SK-N-SH (cell line): Measurements from ENCODE around the gene ACTA1. TPM values are rescaled to one million over a fixed set of nuclear protein-coding genes. Genes with fewer than 3 reads are reported as not detected.

Experiments
- CTCF ChIA-PET: fragments of 300-600, 350-600 bp; formaldehyde crosslinking; extraction: SDS; loops from one replicate; lab custom pipeline; 2021; lab: Yijun Ruan, JAX
- POLR2A ChIA-PET: fragments of 350-600 bp; sonication (Branson Sonifier 250); formaldehyde crosslinking; extraction: SDS; loops from one replicate; lab custom pipeline; 2020; ENCODE audit warnings: antibody characterized with exemption, inconsistent platforms; lab: Yijun Ruan, JAX
- DNase-seq: peaks from one replicate; pipeline ENCODE4 v3.0.0; 2012
- H2AFZ ChIP-seq: fragments of 200-600 bp; sonication (generic); 2 replicates; pipeline ENCODE4 v1.8.1; 2016; ENCODE audit warnings: antibody characterized with exemption, mild to moderate bottlenecking, low read depth
- H3F3A ChIP-seq: fragments of 200-600 bp; sonication (generic); replicated peaks from 2 replicates; pipeline ENCODE3; 2016; ENCODE audit warnings: antibody characterized with exemption, mild to moderate bottlenecking; ENCODE audit not compliant: insufficient read depth
- H3K27ac ChIP-seq, 2 experiments: fragments of 200-500 bp in 1 of 2; fragments of 200-600 bp in 1 of 2; sonication (Bioruptor generic) in 1 of 2; sonication (generic), shearing (Covaris generic) in 1 of 2; 2 replicates each; pipeline versions ENCODE4 v1.5.1 to v1.6.1; 2014 to 2016; ENCODE audit warnings: low read depth in 2 of 2, inconsistent platforms in 1 of 2, low read length in 1 of 2, mild to moderate bottlenecking in 1 of 2, mixed read lengths in 1 of 2
- H3K27me3 ChIP-seq: fragments of 200-600 bp; sonication (generic), shearing (Covaris generic); 2 replicates; pipeline ENCODE4 v1.6.1; 2016; ENCODE audit warnings: mixed run types; ENCODE audit not compliant: insufficient read depth
- H3K36me3 ChIP-seq, 2 experiments: fragments of 200-500 bp in 1 of 2; fragments of 200-600 bp in 1 of 2; sonication (Bioruptor generic) in 1 of 2; sonication (generic) in 1 of 2; replicated peaks in 1 of 2; 2 replicates each; pipeline versions ENCODE3 to v1.5.1; 2014 to 2016; ENCODE audit warnings: low read length in 1 of 2, mild to moderate bottlenecking in 1 of 2; ENCODE audit not compliant: insufficient read depth in 2 of 2, control insufficient read depth in 1 of 2
- H3K4me1 ChIP-seq, 2 experiments: fragments of 200-500 bp in 1 of 2; fragments of 200-600 bp in 1 of 2; sonication (Bioruptor generic) in 1 of 2; sonication (generic), shearing (Covaris generic) in 1 of 2; 2 replicates each; pipeline versions ENCODE4 v1.5.1 to v1.6.1; 2014 to 2016; ENCODE audit warnings: low read depth in 1 of 2, low read length in 1 of 2, mixed run types in 1 of 2; ENCODE audit not compliant: insufficient read depth in 2 of 2, control insufficient read depth in 1 of 2
- H3K4me2 ChIP-seq: fragments of 200-600 bp; sonication (generic), shearing (Covaris generic); 2 replicates; pipeline ENCODE4 v1.6.1; 2017; ENCODE audit warnings: mixed run types
- H3K4me3 ChIP-seq, 2 experiments: fragments of 200-500 bp in 1 of 2; fragments of 200-600 bp in 1 of 2; sonication (Bioruptor generic) in 1 of 2; sonication (generic), shearing (Covaris generic) in 1 of 2; 2 replicates each; pipeline versions ENCODE4 v1.5.1 to v1.8.1; 2014 to 2016; ENCODE audit warnings: low read depth in 2 of 2, inconsistent platforms in 1 of 2, low read length in 1 of 2, mild to moderate bottlenecking in 1 of 2, mixed read lengths in 1 of 2, moderate library complexity in 1 of 2
- H3K79me2 ChIP-seq: fragments of 200-600 bp; sonication (generic); 2 replicates; pipeline ENCODE4 v1.8.1; 2017; ENCODE audit warnings: mild to moderate bottlenecking; ENCODE audit not compliant: insufficient read depth
- H3K9ac ChIP-seq: fragments of 200-600 bp; sonication (generic); 2 replicates; pipeline ENCODE4 v1.6.1; 2017; ENCODE audit warnings: mixed run types
- H3K9me2 ChIP-seq: fragments of 200-600 bp; sonication (generic); 2 replicates; pipeline ENCODE4 v1.6.1; 2017; ENCODE audit warnings: mixed run types
- H3K9me3 ChIP-seq: fragments of 200-600 bp; sonication (generic); 2 replicates; pipeline ENCODE4 v1.6.1; 2017; ENCODE audit warnings: mixed run types, mild to moderate bottlenecking, moderate library complexity
- H4K20me1 ChIP-seq: fragments of 200-600 bp; sonication (generic); 2 replicates; pipeline ENCODE4 v1.6.1; 2017; ENCODE audit warnings: mild to moderate bottlenecking, mixed run types; ENCODE audit not compliant: insufficient read depth
- ELF1 ChIP-seq: IDR thresholded peaks from 2 replicates; pipeline ENCODE4 v1.4.0; 2012
- EP300 ChIP-seq, 2 experiments: IDR thresholded peaks; 2 replicates each; pipeline versions ENCODE4 v1.4.0 to v1.6.1; 2012; ENCODE audit warnings: borderline replicate concordance in 1 of 2, low read depth in 1 of 2, low read length in 1 of 2
- EZH2phosphoT487 ChIP-seq: fragments of 200-600 bp; sonication (generic); IDR thresholded peaks from 2 replicates; pipeline ENCODE4 v1.6.1; 2017; ENCODE audit warnings: low read depth, mixed run types, mild to moderate bottlenecking, antibody characterized with exemption, moderate library complexity, borderline replicate concordance
- FOXJ3 ChIP-seq: sonication (generic); formaldehyde crosslinking; IDR thresholded peaks from 2 replicates; pipeline ENCODE4 v1.5.1; 2020; ENCODE audit warnings: mild to moderate bottlenecking, missing genetic modification reagents
- FOXM1 ChIP-seq: IDR thresholded peaks from 2 replicates; pipeline ENCODE4 v1.4.0; 2012; ENCODE audit warnings: low read depth, mild to moderate bottlenecking
- JUND ChIP-seq: IDR thresholded peaks from 2 replicates; pipeline ENCODE4 v1.4.0; 2012
- NFIC ChIP-seq: IDR thresholded peaks from 2 replicates; pipeline ENCODE4 v1.4.0; 2012; ENCODE audit warnings: borderline replicate concordance
- NRF1 ChIP-seq: IDR thresholded peaks from 2 replicates; pipeline ENCODE4 v1.6.1; 2012; ENCODE audit warnings: low read depth, mild to moderate bottlenecking, low read length
- POLR2AphosphoS5 ChIP-seq: IDR thresholded peaks from 2 replicates; pipeline ENCODE4 v1.6.1; 2012; ENCODE audit warnings: low read depth, low read length
- RAD21 ChIP-seq: IDR thresholded peaks from 2 replicates; pipeline ENCODE4 v1.6.1; 2012; ENCODE audit warnings: mild to moderate bottlenecking, low read length
- RCOR1 ChIP-seq: fragments of 150-350 bp; IDR thresholded peaks from 2 replicates; pipeline ENCODE4 v1.6.1; 2017; ENCODE audit warnings: antibody characterized with exemption, low read length
- RXRA ChIP-seq: IDR thresholded peaks from 2 replicates; pipeline ENCODE4 v1.4.0; 2012; ENCODE audit warnings: low read depth, mild to moderate bottlenecking, borderline replicate concordance
- SMC3 ChIP-seq: IDR thresholded peaks from 2 replicates; pipeline ENCODE4 v1.6.1; 2012; ENCODE audit warnings: low read depth, low read length, improper control_type of control experiment
- TCF12 ChIP-seq: IDR thresholded peaks from 2 replicates; pipeline ENCODE4 v1.4.0; 2012
- TEAD4 ChIP-seq: IDR thresholded peaks from 2 replicates; pipeline ENCODE4 v1.4.0; 2012; ENCODE audit warnings: mild to moderate bottlenecking, borderline replicate concordance; ENCODE audit not compliant: insufficient read depth
- YY1 ChIP-seq: IDR thresholded peaks from 2 replicates; pipeline ENCODE4 v1.4.0; 2012; ENCODE audit warnings: low read depth, mild to moderate bottlenecking
- WGBS: methylation state at CpG from one replicate; pipeline ENCODE4 v1.1.6; 2017; ENCODE audit warnings: low lambda C conversion rate; 5-methylcytosine and 5-hydroxymethylcytosine counted together
- polyA plus RNA-seq, 3 experiments: library from polyadenylated mRNA; depleted of rRNA; stranded (reverse); fragments of >200 nt; gene quantifications; 2 replicates each; pipeline ENCODE4 v1.2.3, GENCODE V29; 2012
- TF ChIP-seq, protein P1 (sequence below): fragments of 150-350 bp; IDR thresholded peaks from 2 replicates; pipeline ENCODE4 v1.6.1; 2016; ENCODE audit warnings: mild to moderate bottlenecking, low read depth, low read length
- TF ChIP-seq, protein P2 (sequence below): IDR thresholded peaks from 2 replicates; pipeline ENCODE4 v1.4.0; 2012; ENCODE audit warnings: low read depth, borderline replicate concordance

Gene ACTA1
- polyA plus RNA-seq, 1 of the 3 experiments (the other 2 are of a cell fraction) = 0.21 TPM

GRCh38 chr1:229432905-229433304 lies 989 bp downstream of the ACTA1 start:
- ChIA-PET CTCF (no interaction called here), POLR2A (no interaction called here)

DNA sequence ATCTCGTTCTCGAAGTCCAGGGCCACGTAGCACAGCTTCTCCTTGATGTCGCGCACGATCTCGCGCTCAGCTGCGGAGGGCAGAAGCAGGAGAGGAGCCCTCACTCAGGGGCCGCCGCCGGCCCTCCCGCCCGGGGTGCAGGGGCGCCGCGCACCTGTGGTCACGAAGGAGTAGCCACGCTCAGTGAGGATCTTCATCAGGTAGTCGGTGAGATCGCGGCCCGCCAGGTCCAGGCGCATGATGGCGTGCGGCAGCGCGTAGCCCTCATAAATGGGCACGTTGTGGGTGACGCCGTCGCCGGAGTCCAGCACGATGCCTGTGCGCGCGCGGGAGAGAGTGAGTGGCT lies 1.8 kb downstream of the ACTA1 start:
- 87% methylated on average over 19 of the region's 38 CpGs for WGBS
- H3F3A ChIP-seq = no peaks in the 10 kb centered on the region
- H3K79me2 ChIP-seq = no peaks in the 10 kb centered on the region
- CTCF ChIA-PET = no interaction called here
- no peaks in the 10 kb centered on the region for H3K27me3 ChIP-seq
- no peak overlapping the region for H3K9ac ChIP-seq
- no peaks in the 10 kb centered on the region for H3K9me3 ChIP-seq
- H3K4me2 ChIP-seq = no peak overlapping the region
- no peaks in the 10 kb centered on the region for H3K9me2 ChIP-seq
- POLR2A ChIA-PET = no interaction called here
- DNase-seq = no peak
- no peak overlapping the region for H3K27ac ChIP-seq
- no peaks in the 10 kb centered on the region for H4K20me1 ChIP-seq
- TF ChIP-seq RCOR1 (no peak), YY1 (no peak), JUND (no peak), SMC3 (no peak), POLR2AphosphoS5 (no peak), TEAD4 (no peak), EP300 (IDR thresholded peaks at IDR 0.05; ENCODE audit: borderline replicate concordance in 1 of 2, low read depth in 1 of 2, low read length in 1 of 2) (no peak)
- TF ChIP-seq, all 33 proteins: peak for 0
- Histone ChIP-seq H2AFZ (no peak overlapping the region), H3K36me3 (no peaks in the 10 kb centered on the region), H3K4me1 (peaks cover 0 to 9% of the 10 kb centered on the region in 2 experiments; a peak in 1 of 4 replicates), H3K4me3 (no peak overlapping the region)

More at GRCh38 chr1:229432905-229433304, 989 bp downstream of the ACTA1 start:
- Histone ChIP-seq H3K9me3 (no peaks in the 10 kb centered on the region), H3K4me2 (no peak overlapping the region), H3K4me3 (no peak overlapping the region), H3K9ac (no peak overlapping the region), H3K4me1 (peaks cover 0 to 9% of the 10 kb centered on the region in 2 experiments; a peak in 1 of 4 replicates), H3K36me3 (no peaks in the 10 kb centered on the region), H3K79me2 (no peaks in the 10 kb centered on the region), H3K27me3 (no peaks in the 10 kb centered on the region), H2AFZ (no peak overlapping the region), H3K27ac (no peak overlapping the region), H3K9me2 (no peaks in the 10 kb centered on the region), H3F3A (no peaks in the 10 kb centered on the region), H4K20me1 (no peaks in the 10 kb centered on the region)
- no peak for DNase-seq
- TF ChIP-seq NRF1 = no peak
- whole genome bisulfite sequencing = 92% methylated on average over 27 of the region's 37 CpGs

- POLR2A ChIA-PET = no interaction called here
- no peaks in the 10 kb centered on the region for H4K20me1 ChIP-seq
- H3K9me2 ChIP-seq = no peaks in the 10 kb centered on the region
- H3K79me2 ChIP-seq = no peaks in the 10 kb centered on the region
- peaks cover 0 to 8% of the 10 kb centered on the region in 2 experiments; a peak in 1 of 4 replicates for H3K4me1 ChIP-seq
- no peak overlapping the region for H3K4me2 ChIP-seq
- no peak overlapping the region for H3K4me3 ChIP-seq
- CTCF ChIA-PET = no interaction called here
- H3F3A ChIP-seq = no peaks in the 10 kb centered on the region
- no peaks in the 10 kb centered on the region for H3K9me3 ChIP-seq
- H2AFZ ChIP-seq = no peak overlapping the region
- DNase-seq = no peak
- H3K9ac ChIP-seq = no peak overlapping the region
- 92% methylated on average over 28 of the region's 65 CpGs for WGBS
- no peaks in the 10 kb centered on the region for H3K36me3 ChIP-seq
- H3K27ac ChIP-seq = no peak overlapping the region
- no peaks in the 10 kb centered on the region for H3K27me3 ChIP-seq
- TF ChIP-seq, protein P1, sequence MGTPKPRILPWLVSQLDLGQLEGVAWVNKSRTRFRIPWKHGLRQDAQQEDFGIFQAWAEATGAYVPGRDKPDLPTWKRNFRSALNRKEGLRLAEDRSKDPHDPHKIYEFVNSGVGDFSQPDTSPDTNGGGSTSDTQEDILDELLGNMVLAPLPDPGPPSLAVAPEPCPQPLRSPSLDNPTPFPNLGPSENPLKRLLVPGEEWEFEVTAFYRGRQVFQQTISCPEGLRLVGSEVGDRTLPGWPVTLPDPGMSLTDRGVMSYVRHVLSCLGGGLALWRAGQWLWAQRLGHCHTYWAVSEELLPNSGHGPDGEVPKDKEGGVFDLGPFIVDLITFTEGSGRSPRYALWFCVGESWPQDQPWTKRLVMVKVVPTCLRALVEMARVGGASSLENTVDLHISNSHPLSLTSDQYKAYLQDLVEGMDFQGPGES = no peak
- TF ChIP-seq ELF1 (no peak), EZH2phosphoT487 (no peak), POLR2AphosphoS5 (no peak), RXRA (no peak), FOXJ3 (no peak), SMC3 (no peak), RAD21 (no peak), NFIC (no peak), TCF12 (no peak), FOXM1 (no peak)
- TF ChIP-seq, protein P2, sequence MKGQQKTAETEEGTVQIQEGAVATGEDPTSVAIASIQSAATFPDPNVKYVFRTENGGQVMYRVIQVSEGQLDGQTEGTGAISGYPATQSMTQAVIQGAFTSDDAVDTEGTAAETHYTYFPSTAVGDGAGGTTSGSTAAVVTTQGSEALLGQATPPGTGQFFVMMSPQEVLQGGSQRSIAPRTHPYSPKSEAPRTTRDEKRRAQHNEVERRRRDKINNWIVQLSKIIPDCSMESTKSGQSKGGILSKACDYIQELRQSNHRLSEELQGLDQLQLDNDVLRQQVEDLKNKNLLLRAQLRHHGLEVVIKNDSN = no peak
Measured at GRCh38 chr1:229431284-229432115, 2.4 kb downstream of the ACTA1 start.
